ENCODE results near the gene AAK1. TPM values are rescaled to one million over a fixed set of nuclear protein-coding genes. Genes with fewer than 3 reads are reported as not detected.

Gene AAK1
- total and polyA plus RNA-seq, 2 of the 13 experiments (the other 11 are each of a cell fraction or from before 2014, with no cell fraction given): 9.8 to 10.3 TPM

DNA sequence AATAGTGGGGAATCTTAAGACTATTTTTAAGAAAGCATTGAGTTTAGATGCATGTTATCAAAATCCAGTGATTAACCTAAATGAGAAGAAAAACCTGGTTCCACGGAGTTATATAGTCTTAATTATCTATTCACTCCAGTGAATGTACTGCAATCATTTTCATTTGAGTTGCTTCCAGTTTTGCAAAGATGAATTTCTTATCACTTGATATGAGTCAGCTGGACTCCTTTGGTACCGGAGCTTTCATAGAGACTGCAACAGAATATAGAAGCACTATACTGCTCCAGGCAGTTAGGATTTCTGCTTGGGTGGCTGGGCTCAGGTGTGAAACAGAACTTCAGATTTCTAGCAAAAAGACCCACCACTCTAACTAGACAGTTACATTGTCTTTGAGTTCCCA is 114.1 kb downstream of the AAK1 start (continued):
- TF ChIP-seq, protein P1, sequence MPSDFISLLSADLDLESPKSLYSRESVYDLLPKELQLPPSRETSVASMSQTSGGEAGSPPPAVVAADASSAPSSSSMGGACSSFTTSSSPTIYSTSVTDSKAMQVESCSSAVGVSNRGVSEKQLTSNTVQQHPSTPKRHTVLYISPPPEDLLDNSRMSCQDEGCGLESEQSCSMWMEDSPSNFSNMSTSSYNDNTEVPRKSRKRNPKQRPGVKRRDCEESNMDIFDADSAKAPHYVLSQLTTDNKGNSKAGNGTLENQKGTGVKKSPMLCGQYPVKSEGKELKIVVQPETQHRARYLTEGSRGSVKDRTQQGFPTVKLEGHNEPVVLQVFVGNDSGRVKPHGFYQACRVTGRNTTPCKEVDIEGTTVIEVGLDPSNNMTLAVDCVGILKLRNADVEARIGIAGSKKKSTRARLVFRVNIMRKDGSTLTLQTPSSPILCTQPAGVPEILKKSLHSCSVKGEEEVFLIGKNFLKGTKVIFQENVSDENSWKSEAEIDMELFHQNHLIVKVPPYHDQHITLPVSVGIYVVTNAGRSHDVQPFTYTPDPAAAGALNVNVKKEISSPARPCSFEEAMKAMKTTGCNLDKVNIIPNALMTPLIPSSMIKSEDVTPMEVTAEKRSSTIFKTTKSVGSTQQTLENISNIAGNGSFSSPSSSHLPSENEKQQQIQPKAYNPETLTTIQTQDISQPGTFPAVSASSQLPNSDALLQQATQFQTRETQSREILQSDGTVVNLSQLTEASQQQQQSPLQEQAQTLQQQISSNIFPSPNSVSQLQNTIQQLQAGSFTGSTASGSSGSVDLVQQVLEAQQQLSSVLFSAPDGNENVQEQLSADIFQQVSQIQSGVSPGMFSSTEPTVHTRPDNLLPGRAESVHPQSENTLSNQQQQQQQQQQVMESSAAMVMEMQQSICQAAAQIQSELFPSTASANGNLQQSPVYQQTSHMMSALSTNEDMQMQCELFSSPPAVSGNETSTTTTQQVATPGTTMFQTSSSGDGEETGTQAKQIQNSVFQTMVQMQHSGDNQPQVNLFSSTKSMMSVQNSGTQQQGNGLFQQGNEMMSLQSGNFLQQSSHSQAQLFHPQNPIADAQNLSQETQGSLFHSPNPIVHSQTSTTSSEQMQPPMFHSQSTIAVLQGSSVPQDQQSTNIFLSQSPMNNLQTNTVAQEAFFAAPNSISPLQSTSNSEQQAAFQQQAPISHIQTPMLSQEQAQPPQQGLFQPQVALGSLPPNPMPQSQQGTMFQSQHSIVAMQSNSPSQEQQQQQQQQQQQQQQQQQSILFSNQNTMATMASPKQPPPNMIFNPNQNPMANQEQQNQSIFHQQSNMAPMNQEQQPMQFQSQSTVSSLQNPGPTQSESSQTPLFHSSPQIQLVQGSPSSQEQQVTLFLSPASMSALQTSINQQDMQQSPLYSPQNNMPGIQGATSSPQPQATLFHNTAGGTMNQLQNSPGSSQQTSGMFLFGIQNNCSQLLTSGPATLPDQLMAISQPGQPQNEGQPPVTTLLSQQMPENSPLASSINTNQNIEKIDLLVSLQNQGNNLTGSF (CRISPR knock-in tag; IDR thresholded peaks at IDR 0.05): no peak
- TF ChIP-seq ZMAT5 (CRISPR knock-in tag; IDR thresholded peaks at IDR 0.05; ENCODE audit: borderline replicate concordance, low read depth): no peak

DNA sequence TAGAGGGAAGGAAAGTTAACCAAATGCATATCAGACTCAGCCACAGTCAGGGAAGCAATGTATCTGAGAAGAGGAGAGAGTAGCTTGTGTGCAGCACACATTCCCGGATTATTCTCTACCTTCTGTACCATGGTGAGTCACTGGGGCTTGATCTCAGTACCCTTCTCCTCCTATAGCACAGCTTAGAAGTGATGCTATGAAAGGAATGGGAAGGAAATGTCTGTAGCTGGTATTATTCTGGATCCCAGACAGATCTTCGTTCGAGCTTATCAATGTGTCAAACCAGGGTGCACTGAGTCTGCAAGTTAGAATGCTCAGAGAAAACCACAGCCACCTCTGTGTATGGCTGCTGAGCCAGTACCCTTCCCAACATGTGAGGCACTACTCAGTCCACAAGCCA is 118.3 kb downstream of the AAK1 start:
- ATAC-seq (no peak), DNase-seq (ENCODE audit: low spot score) (no peak), FAIRE-seq (no peak)
- Histone ChIP-seq H3K9me3 (ENCODE audit: low read length) (no peaks in the 10 kb centered on the region), H3K4me3 (replicated peaks in 1 of 3; ENCODE audit: insufficient read depth in 1 of 3, low read depth in 2 of 3, low read length in 3 of 3) (no peak overlapping the region), H3K27ac (ENCODE audit: extremely low read length, insufficient read depth, low read length) (no peak overlapping the region), H3K36me3 (replicated peaks in 1 of 2; ENCODE audit: control insufficient read depth in 1 of 2, insufficient read depth in 2 of 2, low read length in 2 of 2) (peaks cover 10 to 37% of the 10 kb centered on the region in 2 experiments), H4K20me1 (ENCODE audit: insufficient read depth, low read length) (0 out of 2 replicates have a peak, but pooled peaks cover 3% of the 10 kb centered on the region), H3K9ac (ENCODE audit: insufficient read depth, low read depth, low read length) (no peak overlapping the region), H3K4me2 (ENCODE audit: low read depth, low read length) (no peak overlapping the region), H3K27me3 (ENCODE audit: control insufficient read depth in 1 of 2, insufficient read depth in 2 of 2, low read length in 2 of 2) (no peaks in the 10 kb centered on the region), H3K79me2 (ENCODE audit: insufficient read depth, low read length) (no peaks in the 10 kb centered on the region), H3K4me1 (ENCODE audit: insufficient read depth, low read length) (peaks cover 12% of the 10 kb centered on the region), H2AFZ (ENCODE audit: low read length) (no peak overlapping the region)
- POLR2A ChIA-PET: interaction anchor here (1.2 kb wide), 1 partner anchor 88 kb away, joined by 4 read pairs; the partner anchor contains the start of gene NFU1
- intact Hi-C loops (cut with micrococcal nuclease; ENCODE audit: unreplicated experiment): no loop called here
- in situ Hi-C loops (cut with HindIII; ENCODE audit: extremely low pct_ligation_motif_present, low pct_unique_long_range_greater_than_20kb): no loop called here
- CTCF ChIA-PET (ENCODE audit: low intra/inter-chr PET ratio, low total read pairs): no interaction called here
- WGBS (ENCODE audit: low lambda C conversion rate): 98% methylated on average over 3 of the region's 3 CpGs
- no TSS peak for BruUV-seq (replicated peaks)
- no peak for TF ChIP-seq RARA (CRISPR knock-in tag; IDR thresholded peaks at IDR 0.05)
- TF ChIP-seq KDM2A (CRISPR knock-in tag; IDR thresholded peaks at IDR 0.05; ENCODE audit: borderline replicate concordance, low read depth): no peak
- TF ChIP-seq FLYWCH1 (CRISPR knock-in tag; IDR thresholded peaks at IDR 0.05): no peak
- TF ChIP-seq, protein P2, sequence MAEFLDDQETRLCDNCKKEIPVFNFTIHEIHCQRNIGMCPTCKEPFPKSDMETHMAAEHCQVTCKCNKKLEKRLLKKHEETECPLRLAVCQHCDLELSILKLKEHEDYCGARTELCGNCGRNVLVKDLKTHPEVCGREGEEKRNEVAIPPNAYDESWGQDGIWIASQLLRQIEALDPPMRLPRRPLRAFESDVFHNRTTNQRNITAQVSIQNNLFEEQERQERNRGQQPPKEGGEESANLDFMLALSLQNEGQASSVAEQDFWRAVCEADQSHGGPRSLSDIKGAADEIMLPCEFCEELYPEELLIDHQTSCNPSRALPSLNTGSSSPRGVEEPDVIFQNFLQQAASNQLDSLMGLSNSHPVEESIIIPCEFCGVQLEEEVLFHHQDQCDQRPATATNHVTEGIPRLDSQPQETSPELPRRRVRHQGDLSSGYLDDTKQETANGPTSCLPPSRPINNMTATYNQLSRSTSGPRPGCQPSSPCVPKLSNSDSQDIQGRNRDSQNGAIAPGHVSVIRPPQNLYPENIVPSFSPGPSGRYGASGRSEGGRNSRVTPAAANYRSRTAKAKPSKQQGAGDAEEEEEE (CRISPR knock-in tag; IDR thresholded peaks at IDR 0.05; ENCODE audit: borderline replicate concordance): no peak
- no peak for TF ChIP-seq NR2F1 (CRISPR knock-in tag; IDR thresholded peaks at IDR 0.05)
- no peak for TF ChIP-seq NFATC3 (CRISPR knock-in tag; IDR thresholded peaks at IDR 0.05)
- TF ChIP-seq, protein P3, sequence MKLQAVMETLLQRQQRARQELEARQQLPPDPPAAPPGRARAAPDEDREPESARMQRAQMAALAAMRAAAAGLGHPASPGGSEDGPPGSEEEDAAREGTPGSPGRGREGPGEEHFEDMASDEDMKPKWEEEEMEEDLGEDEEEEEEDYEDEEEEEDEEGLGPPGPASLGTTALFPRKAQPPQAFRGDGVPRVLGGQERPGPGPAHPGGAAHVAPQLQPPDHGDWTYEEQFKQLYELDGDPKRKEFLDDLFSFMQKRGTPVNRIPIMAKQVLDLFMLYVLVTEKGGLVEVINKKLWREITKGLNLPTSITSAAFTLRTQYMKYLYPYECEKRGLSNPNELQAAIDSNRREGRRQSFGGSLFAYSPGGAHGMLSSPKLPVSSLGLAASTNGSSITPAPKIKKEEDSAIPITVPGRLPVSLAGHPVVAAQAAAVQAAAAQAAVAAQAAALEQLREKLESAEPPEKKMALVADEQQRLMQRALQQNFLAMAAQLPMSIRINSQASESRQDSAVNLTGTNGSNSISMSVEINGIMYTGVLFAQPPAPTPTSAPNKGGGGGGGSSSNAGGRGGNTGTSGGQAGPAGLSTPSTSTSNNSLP (IDR thresholded peaks at IDR 0.05; ENCODE audit: low read depth, low read length): no peak
- no peak for TF ChIP-seq TFDP1 (CRISPR knock-in tag; IDR thresholded peaks at IDR 0.05; ENCODE audit: borderline replicate concordance)
- no peak for TF ChIP-seq KDM5A (IDR thresholded peaks at IDR 0.05; ENCODE audit: borderline replicate concordance, low read length)
- no peak for TF ChIP-seq HOXA3 (CRISPR knock-in tag; IDR thresholded peaks at IDR 0.05)
- TF ChIP-seq SIX1 (CRISPR knock-in tag; IDR thresholded peaks at IDR 0.05; ENCODE audit: borderline replicate concordance): no peak
